GM18951 (cell line): Measurements from ENCODE around the gene GRN.

ENCODE experiments used
- POLR2A ChIP-seq: IDR thresholded peaks from 4 replicates; pipeline ENCODE4 v1.6.1; 2011; ENCODE audit warnings: mild to moderate bottlenecking; ENCODE audit not compliant: insufficient read length, insufficient read depth; ENCODE audit errors: extremely low read depth
- in situ Hi-C: fragments of 300-500 bp; cut with MboI; formaldehyde crosslinking; loops from one replicate; pipeline ENCODE4 v1.12.0; 2022; ENCODE audit warnings: low sequenced_read_pairs, mixed read lengths, inconsistent platforms; ENCODE audit not compliant: unreplicated experiment

GRN gene

GRCh38 chr17:44314524-44314868, 30.6 kb upstream of the GRN start:
- no peak for TF ChIP-seq POLR2A
- in situ Hi-C loops: no loop called here

- in situ Hi-C loops: no loop called here
- TF ChIP-seq POLR2A: no peak
Measured at GRCh38 chr17:44314869-44315661, 30.0 kb upstream of the GRN start.

GRCh38 chr17:44315760-44316731, 29.1 kb upstream of the GRN start:
- in situ Hi-C loops: no loop called here
- no peak for TF ChIP-seq POLR2A

- TF ChIP-seq POLR2A: no peak
- in situ Hi-C loops: no loop called here
Measured at GRCh38 chr17:44317545-44317944, 27.6 kb upstream of the GRN start.

GRCh38 chr17:44318077-44318892, 26.8 kb upstream of the GRN start:
- in situ Hi-C loops: no loop called here

GRCh38 chr17:44320066-44320465, 25.0 kb upstream of the GRN start:
- in situ Hi-C loops: no loop called here
- no peak for TF ChIP-seq POLR2A

More at GRCh38 chr17:44318077-44318892, 26.8 kb upstream of the GRN start:
- no peak for TF ChIP-seq POLR2A

- no peak for TF ChIP-seq POLR2A
- in situ Hi-C loops: no loop called here
Measured at GRCh38 chr17:44321246-44322120, 23.6 kb upstream of the GRN start.

- no peak for TF ChIP-seq POLR2A
- in situ Hi-C loops: no loop called here
Measured at GRCh38 chr17:44322236-44322895, 22.7 kb upstream of the GRN start.

GRCh38 chr17:44323359-44324091, 21.6 kb upstream of the GRN start:
- in situ Hi-C loops: no loop called here

GRCh38 chr17:44324092-44324570, 21.0 kb upstream of the GRN start:
- in situ Hi-C loops: no loop called here
- TF ChIP-seq POLR2A: no peak

More at GRCh38 chr17:44323359-44324091, 21.6 kb upstream of the GRN start:
- TF ChIP-seq POLR2A: no peak

GRCh38 chr17:44324571-44325275, 20.4 kb upstream of the GRN start, which contains the start of gene SLC25A39:
Gene SLC25A39 (minus strand): TSS chr17:44324823. CDS start chr17:44323562, 1,261 bp downstream.
- in situ Hi-C loops: loop anchor here (5.0 to 25.0 kb wide), 2 partner anchors 122 to 387 kb away; partner anchors contain the start of gene PPY

More at GRCh38 chr17:44324571-44325275, 20.4 kb upstream of the GRN start, which contains the start of gene SLC25A39:
- TF ChIP-seq POLR2A: peak; percentile 93
